Lower leg skin (tissue), 4 donors: ENCODE measurements around the gene CACNA1I. TPM values are rescaled to one million over a fixed set of nuclear protein-coding genes. Genes with fewer than 3 reads are reported as not detected.

ENCODE experiments used
- DNase-seq, 2 donors: peaks; one replicate each; pipeline ENCODE4 v3.0.0-alpha.2; 2019; ENCODE audit warnings: low spot score in 2 of 2
- H3K4me3 ChIP-seq: fragments of 200-600 bp; sonication (generic); 2 replicates; pipeline ENCODE4 v1.5.1; 2017; ENCODE audit warnings: mild to moderate bottlenecking, low read depth; ENCODE audit not compliant: poor library complexity, severe bottlenecking
- POLR2A ChIP-seq, 2 donors: fragments of 450-650 bp; IDR thresholded peaks; one replicate each; pipeline ENCODE4 v1.6.1; 2016 to 2017; ENCODE audit warnings: antibody characterized with exemption in 2 of 2, mild to moderate bottlenecking in 1 of 2, moderate library complexity in 1 of 2
- WGBS, 2 donors: methylation state at CpG; one replicate each; pipeline ENCODE4 v1.1.5; 2018; 5-methylcytosine and 5-hydroxymethylcytosine counted together
- intact Hi-C: fragments of 100-400 bp; cut with DNase I; formaldehyde crosslinking; loops from one replicate; pipeline ENCODE4 v1.15.0; 2023; ENCODE audit warnings: low total_unique reads
- total RNA-seq, 4 donors: library from RNA; depleted of rRNA; stranded (reverse); fragments of >200 nt; gene quantifications; one replicate each; pipeline ENCODE4 v1.1.0, GENCODE V29; 2016
- TF ChIP-seq, protein P1 (sequence below), 3 donors: fragments of 450-650 bp; IDR thresholded peaks; one replicate each; pipeline ENCODE4 v1.5.1; 2016; ENCODE audit warnings: antibody characterized with exemption in 3 of 3, mild to moderate bottlenecking in 3 of 3, moderate library complexity in 2 of 3

The CACNA1I gene
- total RNA-seq, 4 donors from 2014 or later: 0.13 to 0.27 (median 0.21) TPM

DNA sequence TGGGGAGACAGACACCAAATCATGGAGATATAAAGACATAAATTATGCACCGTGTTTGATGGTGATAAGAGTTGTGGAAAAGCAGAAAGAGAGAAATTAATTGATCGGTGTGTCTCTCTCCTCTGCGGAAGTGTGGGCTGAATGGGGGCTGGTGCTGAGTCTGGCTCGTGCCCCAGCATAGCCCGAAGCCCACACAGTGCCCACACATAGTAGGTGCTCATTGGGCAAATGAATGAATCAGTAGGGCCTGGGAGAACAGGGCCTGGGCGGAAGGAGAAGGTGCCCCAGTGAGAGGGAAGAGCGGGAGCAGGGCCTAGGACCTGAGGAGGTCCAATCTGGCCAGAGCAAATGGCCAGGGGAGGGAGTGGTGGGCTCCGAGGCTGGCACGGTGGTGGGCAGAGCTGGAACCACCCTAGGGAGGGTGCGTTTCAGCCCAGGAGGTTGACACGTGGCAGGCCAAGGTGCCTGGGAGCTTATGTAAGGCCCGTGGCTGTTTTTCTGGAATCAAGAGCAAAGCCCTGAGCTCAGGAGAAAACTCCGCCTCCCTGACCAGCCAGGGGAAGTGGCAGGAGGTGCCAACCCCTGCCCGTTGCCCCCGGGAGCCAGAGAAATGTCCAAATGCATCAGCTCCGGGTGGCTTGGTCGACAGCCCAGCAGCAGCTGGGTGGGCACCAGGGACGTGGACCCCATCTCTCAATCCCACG is 2.1 kb upstream of the CACNA1I start:
- 75 to 78% methylated on average over 12 to 19 of the region's 19 CpGs for WGBS, 2 donors

DNA sequence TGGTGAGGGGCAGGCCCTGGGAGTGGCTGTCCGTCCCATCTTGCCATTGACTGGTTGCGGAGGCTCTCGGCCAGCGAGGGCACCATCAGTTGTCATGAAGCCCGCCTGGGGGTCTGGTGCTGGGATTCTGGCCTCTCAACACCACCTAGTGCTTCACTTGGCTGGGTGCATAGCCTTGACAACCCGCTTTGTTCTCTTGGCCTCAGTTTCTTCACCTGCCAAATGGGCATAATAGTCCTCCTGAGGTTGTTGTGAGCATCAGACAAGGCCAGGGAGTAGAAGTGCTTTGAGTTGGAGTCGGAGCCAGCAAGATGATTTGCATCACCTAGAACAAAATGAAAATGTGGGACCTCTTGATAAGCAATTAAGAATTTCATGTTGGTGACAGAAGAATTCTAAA is 1.5 kb upstream of the CACNA1I start:
- TF ChIP-seq, protein P1, sequence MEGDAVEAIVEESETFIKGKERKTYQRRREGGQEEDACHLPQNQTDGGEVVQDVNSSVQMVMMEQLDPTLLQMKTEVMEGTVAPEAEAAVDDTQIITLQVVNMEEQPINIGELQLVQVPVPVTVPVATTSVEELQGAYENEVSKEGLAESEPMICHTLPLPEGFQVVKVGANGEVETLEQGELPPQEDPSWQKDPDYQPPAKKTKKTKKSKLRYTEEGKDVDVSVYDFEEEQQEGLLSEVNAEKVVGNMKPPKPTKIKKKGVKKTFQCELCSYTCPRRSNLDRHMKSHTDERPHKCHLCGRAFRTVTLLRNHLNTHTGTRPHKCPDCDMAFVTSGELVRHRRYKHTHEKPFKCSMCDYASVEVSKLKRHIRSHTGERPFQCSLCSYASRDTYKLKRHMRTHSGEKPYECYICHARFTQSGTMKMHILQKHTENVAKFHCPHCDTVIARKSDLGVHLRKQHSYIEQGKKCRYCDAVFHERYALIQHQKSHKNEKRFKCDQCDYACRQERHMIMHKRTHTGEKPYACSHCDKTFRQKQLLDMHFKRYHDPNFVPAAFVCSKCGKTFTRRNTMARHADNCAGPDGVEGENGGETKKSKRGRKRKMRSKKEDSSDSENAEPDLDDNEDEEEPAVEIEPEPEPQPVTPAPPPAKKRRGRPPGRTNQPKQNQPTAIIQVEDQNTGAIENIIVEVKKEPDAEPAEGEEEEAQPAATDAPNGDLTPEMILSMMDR (IDR thresholded peaks at IDR 0.05): no peak
- no peak for TF ChIP-seq POLR2A (IDR thresholded peaks at IDR 0.05)
- no peak overlapping the region for H3K4me3 ChIP-seq
- WGBS, 2 donors: 91 to 95% methylated on average over 2 to 7 of the region's 7 CpGs
- DNase-seq: no peak
- intact Hi-C loops: no loop called here

More for the DNA sequence above, 2.1 kb upstream of the CACNA1I start:
- DNase-seq: no peak
- TF ChIP-seq, protein P1 (IDR thresholded peaks at IDR 0.05): no peak
- no peak for TF ChIP-seq POLR2A (IDR thresholded peaks at IDR 0.05)
- intact Hi-C loops: no loop called here
- H3K4me3 ChIP-seq: no peak overlapping the region

GRCh38 chr22:39570226-39570625 is 327 bp upstream of the CACNA1I start:
- TF ChIP-seq, protein P1 (IDR thresholded peaks at IDR 0.05): no peak
- no peak for TF ChIP-seq POLR2A (IDR thresholded peaks at IDR 0.05)
- no peak overlapping the region for H3K4me3 ChIP-seq
- WGBS, 2 donors: 70 to 73% methylated on average over 3 of the region's 3 CpGs
- DNase-seq: no peak
- intact Hi-C loops: no loop called here

GRCh38 chr22:39571538-39571937 is 985 bp downstream of the CACNA1I start:
- 63% methylated on average over 1 of the region's 1 CpG; no CpG with 5 or more reads in 1 of the 2 donors for WGBS, 2 donors
- TF ChIP-seq, protein P1 (IDR thresholded peaks at IDR 0.05): no peak
- TF ChIP-seq POLR2A (IDR thresholded peaks at IDR 0.05): no peak
- DNase-seq: no peak
- H3K4me3 ChIP-seq: no peak overlapping the region
- intact Hi-C loops: no loop called here

- intact Hi-C loops: no loop called here
- WGBS, 2 donors: 83 to 88% methylated on average over 9 to 14 of the region's 14 CpGs
- no peak for DNase-seq
- no peak for TF ChIP-seq POLR2A (IDR thresholded peaks at IDR 0.05)
- TF ChIP-seq, protein P1 (IDR thresholded peaks at IDR 0.05): no peak
- no peak overlapping the region for H3K4me3 ChIP-seq
Measured at GRCh38 chr22:39574779-39575551, 4.4 kb downstream of the CACNA1I start.
